Activated B cell treated with CpG ODN at 0.5 μM for 24 hours (primary cell): ENCODE results near the gene ZIC4. TPM values are rescaled to one million over a fixed set of nuclear protein-coding genes. Genes with fewer than 3 reads are reported as not detected.

Experiments used
- ATAC-seq: fragments of 200-7000 bp; cut with Tn5 transposase; one replicate; pipeline ENCODE4 v1.10.0; 2021; ENCODE audit warnings: low read depth, mild to moderate bottlenecking, moderate library complexity
- CTCF ChIA-PET: fragments of 350-600 bp; sonication (Branson Sonifier 250); formaldehyde crosslinking; loops from one replicate; lab custom pipeline; 2021; ENCODE audit warnings: antibody characterized with exemption; lab: Charles Lee
- POLR2A ChIA-PET: fragments of 350-600 bp; sonication (Branson Sonifier 250); formaldehyde crosslinking; loops from one replicate; lab custom pipeline; 2021; ENCODE audit warnings: antibody characterized with exemption; lab: Charles Lee
- DNase-seq: peaks from one replicate; pipeline ENCODE4 v3.0.0; 2022
- H3K27ac Mint-ChIP-seq: one replicate; pipeline ENCODE4 v1.8.0; 2020; ENCODE audit warnings: mixed read lengths
- H3K27me3 Mint-ChIP-seq: one replicate; pipeline ENCODE4 v1.8.0; 2021; ENCODE audit warnings: mixed read lengths
- H3K36me3 Mint-ChIP-seq: one replicate; pipeline ENCODE4 v1.8.0; 2021; ENCODE audit warnings: low read depth, mixed read lengths
- H3K4me1 Mint-ChIP-seq: one replicate; pipeline ENCODE4 v1.8.0; 2021; ENCODE audit warnings: mixed read lengths
- H3K4me3 Mint-ChIP-seq: one replicate; pipeline ENCODE4 v1.8.0; 2020; ENCODE audit warnings: mild to moderate bottlenecking, mixed read lengths
- H3K9me3 Mint-ChIP-seq: one replicate; pipeline ENCODE4 v1.8.0; 2020; ENCODE audit warnings: mixed read lengths
- CTCF ChIP-seq: fragments of 200-600 bp; IDR thresholded peaks from one replicate; pipeline ENCODE4 v1.8.0; 2022; ENCODE audit warnings: antibody characterized with exemption, mild to moderate bottlenecking
- intact Hi-C: fragments of 100-400 bp; cut with micrococcal nuclease; formaldehyde crosslinking; loops from one replicate; pipeline ENCODE4 v1.15.1; 2024
- total RNA-seq: library from RNA; stranded (reverse); gene quantifications from 2 replicates; pipeline ENCODE4 v1.2.3, GENCODE V29; 2022

Gene ZIC4
- total RNA-seq, 1 donor from 2014 or later: not detected

- ATAC-seq (no peak), DNase-seq (no peak)
- H3K27ac Mint-ChIP-seq: no peak overlapping the region
- peaks cover 60% of the 10 kb centered on the region for H3K27me3 Mint-ChIP-seq
- ChIA-PET POLR2A (no interaction called here), CTCF (no interaction called here)
- no peaks in the 10 kb centered on the region for H3K9me3 Mint-ChIP-seq
- intact Hi-C loops: loop anchor here (2.0 kb wide), 1 partner anchor 27 kb away; no protein-coding TSS in a partner anchor
- peak overlapping the region; percentile 62 for H3K4me3 Mint-ChIP-seq
- peaks cover 30% of the 10 kb centered on the region for H3K4me1 Mint-ChIP-seq
- no peaks in the 10 kb centered on the region for H3K36me3 Mint-ChIP-seq
- no peak for TF ChIP-seq CTCF
Observed at GRCh38 chr3:147413686-147414389, 7.5 kb upstream of the ZIC4 start.

- CTCF ChIA-PET: no interaction called here
- H3K36me3 Mint-ChIP-seq: no peaks in the 10 kb centered on the region
- peak overlapping the region; percentile 62 for H3K4me3 Mint-ChIP-seq
- POLR2A ChIA-PET: no interaction called here
- no peak for TF ChIP-seq CTCF
- H3K27ac Mint-ChIP-seq: no peak overlapping the region
- peaks cover 31% of the 10 kb centered on the region for H3K4me1 Mint-ChIP-seq
- intact Hi-C loops: no loop called here
- peaks cover 60% of the 10 kb centered on the region for H3K27me3 Mint-ChIP-seq
- peaks cover 2% of the 10 kb centered on the region for H3K9me3 Mint-ChIP-seq
- ATAC-seq (no peak), DNase-seq (no peak)
Observed at GRCh38 chr3:147412917-147413685, 6.8 kb upstream of the ZIC4 start.

DNA sequence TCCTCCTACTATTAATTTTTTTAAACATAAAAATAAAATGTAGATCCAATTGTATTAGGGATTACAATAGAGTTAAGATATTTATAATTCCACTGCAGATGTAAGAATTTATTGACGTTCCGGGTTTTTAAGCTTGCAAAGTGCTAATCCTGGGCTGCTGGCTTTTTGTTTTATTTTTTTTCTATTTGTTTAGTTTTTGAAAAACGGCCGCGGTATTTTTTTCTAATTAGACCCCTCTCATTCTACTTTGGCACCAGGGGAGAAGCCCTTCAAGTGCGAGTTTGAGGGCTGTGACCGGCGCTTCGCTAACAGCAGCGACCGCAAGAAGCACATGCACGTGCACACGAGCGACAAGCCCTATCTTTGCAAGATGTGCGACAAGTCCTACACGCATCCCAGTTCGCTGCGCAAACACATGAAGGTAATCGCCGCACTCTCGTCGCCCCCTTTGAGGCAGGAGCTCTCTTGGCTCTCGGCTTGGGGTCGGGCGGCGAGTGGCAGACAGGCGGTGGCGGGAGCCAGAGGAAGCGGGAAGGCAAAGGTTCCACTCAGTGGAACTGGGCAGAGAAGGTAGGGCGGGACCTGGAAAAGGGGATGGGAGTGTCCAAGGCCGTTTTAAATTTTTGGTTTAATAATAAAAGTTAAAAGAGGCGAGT, 6.0 kb upstream of the ZIC4 start:
- H3K27ac Mint-ChIP-seq: no peak overlapping the region
- intact Hi-C loops: no loop called here
- H3K4me1 Mint-ChIP-seq: peaks cover 31% of the 10 kb centered on the region
- no peaks in the 10 kb centered on the region for H3K36me3 Mint-ChIP-seq
- no peak for TF ChIP-seq CTCF
- no peak for DNase-seq
- H3K9me3 Mint-ChIP-seq: peaks cover 2% of the 10 kb centered on the region
- ChIA-PET POLR2A (no interaction called here), CTCF (no interaction called here)
- ATAC-seq: no peak
- peaks cover 60% of the 10 kb centered on the region for H3K27me3 Mint-ChIP-seq
- H3K4me3 Mint-ChIP-seq: peak overlapping the region; percentile 24

DNA sequence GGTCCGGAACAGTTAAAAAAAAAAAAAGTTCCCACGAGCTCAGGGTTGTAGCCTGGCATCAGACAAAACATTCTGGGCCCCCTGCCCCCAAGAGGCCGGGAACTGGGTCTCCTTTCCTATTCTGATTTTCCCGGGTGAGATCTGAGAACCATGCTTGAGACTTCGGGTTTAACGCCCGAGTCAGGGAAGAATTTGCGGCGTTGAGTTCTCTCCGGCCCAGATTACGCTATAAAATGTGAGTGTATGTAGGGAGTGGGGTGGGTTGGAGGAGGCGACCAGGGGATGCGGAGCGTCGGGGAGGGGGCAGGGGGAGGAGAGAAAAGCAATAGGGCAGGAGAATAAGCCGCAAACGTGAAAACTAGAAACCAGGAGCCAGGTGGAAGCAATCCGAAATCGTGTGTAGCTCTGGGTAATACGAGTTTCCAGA, 5.5 kb upstream of the ZIC4 start:
- no peak overlapping the region for H3K27ac Mint-ChIP-seq
- H3K9me3 Mint-ChIP-seq: peaks cover 2% of the 10 kb centered on the region
- POLR2A ChIA-PET: no interaction called here
- H3K4me3 Mint-ChIP-seq: peak overlapping the region; percentile 15
- CTCF ChIA-PET: no interaction called here
- H3K4me1 Mint-ChIP-seq: peaks cover 31% of the 10 kb centered on the region
- H3K36me3 Mint-ChIP-seq: no peaks in the 10 kb centered on the region
- ATAC-seq (no peak), DNase-seq (no peak)
- intact Hi-C loops: no loop called here
- no peak for TF ChIP-seq CTCF
- peaks cover 62% of the 10 kb centered on the region for H3K27me3 Mint-ChIP-seq
